Neural progenitor cell (in vitro differentiated cells): ENCODE measurements around the gene CCDC85C. TPM values are rescaled to one million over a fixed set of nuclear protein-coding genes. Genes with fewer than 3 reads are reported as not detected.

Experiments
- DNase-seq: peaks from one replicate; pipeline ENCODE4 v3.0.0-alpha.2; 2016; ENCODE audit warnings: low spot score
- H2AFZ ChIP-seq: fragments of 200-600 bp; sonication (generic); replicated peaks from 2 replicates; pipeline ENCODE4 v1.6.1; 2016; ENCODE audit warnings: antibody characterized with exemption
- H3F3A ChIP-seq: fragments of 200-600 bp; sonication (generic); 2 replicates; pipeline ENCODE4 v1.6.1; 2016; ENCODE audit warnings: antibody characterized with exemption, low read depth
- H3K27ac ChIP-seq: fragments of 200-600 bp; sonication (generic); 2 replicates; pipeline ENCODE4 v1.5.1; 2016; ENCODE audit warnings: mild to moderate bottlenecking
- H3K27me3 ChIP-seq: fragments of 200-600 bp; sonication (generic); 2 replicates; pipeline ENCODE4 v1.6.1; 2016; ENCODE audit warnings: mild to moderate bottlenecking, moderate library complexity
- H3K36me3 ChIP-seq: fragments of 200-600 bp; sonication (generic); 2 replicates; pipeline ENCODE4 v1.5.1; 2016
- H3K4me1 ChIP-seq: fragments of 200-600 bp; sonication (generic); 2 replicates; pipeline ENCODE4 v1.6.1; 2016; ENCODE audit warnings: mixed run types
- H3K4me2 ChIP-seq: fragments of 200-600 bp; sonication (generic); 2 replicates; pipeline ENCODE4 v1.6.1; 2016
- H3K4me3 ChIP-seq: fragments of 200-600 bp; sonication (generic); 2 replicates; pipeline ENCODE4 v1.5.1; 2016
- H3K79me2 ChIP-seq: fragments of 200-600 bp; sonication (generic); 2 replicates; pipeline ENCODE4 v1.6.1; 2016; ENCODE audit warnings: low read depth
- H3K9ac ChIP-seq: fragments of 200-600 bp; sonication (generic); 2 replicates; pipeline ENCODE4 v1.6.1; 2016
- H3K9me3 ChIP-seq: fragments of 200-600 bp; sonication (generic); 2 replicates; pipeline ENCODE4 v1.5.1; 2016; ENCODE audit warnings: low read depth
- H4K20me1 ChIP-seq: fragments of 200-600 bp; sonication (generic); 2 replicates; pipeline ENCODE4 v1.6.1; 2016; ENCODE audit warnings: low read depth
- H3K27ac Mint-ChIP-seq: 3 replicates; pipeline ENCODE4 v1.8.0; 2021; ENCODE audit warnings: mixed read lengths
- H3K27me3 Mint-ChIP-seq: 2 replicates; pipeline ENCODE4 v1.8.0; 2022; ENCODE audit warnings: low read depth, mild to moderate bottlenecking, inconsistent platforms, moderate library complexity, mixed read lengths; ENCODE audit not compliant: insufficient read depth
- H3K36me3 Mint-ChIP-seq: 3 replicates; pipeline ENCODE4 v1.8.0; 2021; ENCODE audit warnings: mixed read lengths
- H3K4me1 Mint-ChIP-seq: 3 replicates; pipeline ENCODE4 v1.8.0; 2021; ENCODE audit warnings: mixed read lengths
- H3K4me3 Mint-ChIP-seq: 3 replicates; pipeline ENCODE4 v1.8.0; 2021; ENCODE audit warnings: mild to moderate bottlenecking, moderate library complexity, mixed read lengths
- H3K9me3 Mint-ChIP-seq: 3 replicates; pipeline ENCODE4 v1.8.0; 2020; ENCODE audit warnings: mixed read lengths
- EZH2 ChIP-seq: fragments of 200-600 bp; sonication (generic); IDR thresholded peaks from 2 replicates; pipeline ENCODE4 v1.6.1; 2017; ENCODE audit warnings: antibody characterized with exemption, mild to moderate bottlenecking, moderate library complexity
- EZH2phosphoT487 ChIP-seq: fragments of 200-600 bp; sonication (generic); IDR thresholded peaks from 2 replicates; pipeline ENCODE4 v1.6.1; 2017; ENCODE audit warnings: antibody characterized with exemption
- total RNA-seq: library from RNA; depleted of rRNA; stranded (reverse); fragments of >200 nt; gene quantifications from 2 replicates; pipeline ENCODE4 v1.2.3, GENCODE V29; 2015; ENCODE audit warnings: low replicate concordance
- TF ChIP-seq, protein P1 (sequence below): fragments of 200-600 bp; sonication (generic); IDR thresholded peaks from 2 replicates; pipeline ENCODE4 v1.5.1; 2017; ENCODE audit warnings: antibody characterized with exemption, mild to moderate bottlenecking

CCDC85C gene
- total RNA-seq, 1 donor from 2014 or later: 19.0 TPM

DNA sequence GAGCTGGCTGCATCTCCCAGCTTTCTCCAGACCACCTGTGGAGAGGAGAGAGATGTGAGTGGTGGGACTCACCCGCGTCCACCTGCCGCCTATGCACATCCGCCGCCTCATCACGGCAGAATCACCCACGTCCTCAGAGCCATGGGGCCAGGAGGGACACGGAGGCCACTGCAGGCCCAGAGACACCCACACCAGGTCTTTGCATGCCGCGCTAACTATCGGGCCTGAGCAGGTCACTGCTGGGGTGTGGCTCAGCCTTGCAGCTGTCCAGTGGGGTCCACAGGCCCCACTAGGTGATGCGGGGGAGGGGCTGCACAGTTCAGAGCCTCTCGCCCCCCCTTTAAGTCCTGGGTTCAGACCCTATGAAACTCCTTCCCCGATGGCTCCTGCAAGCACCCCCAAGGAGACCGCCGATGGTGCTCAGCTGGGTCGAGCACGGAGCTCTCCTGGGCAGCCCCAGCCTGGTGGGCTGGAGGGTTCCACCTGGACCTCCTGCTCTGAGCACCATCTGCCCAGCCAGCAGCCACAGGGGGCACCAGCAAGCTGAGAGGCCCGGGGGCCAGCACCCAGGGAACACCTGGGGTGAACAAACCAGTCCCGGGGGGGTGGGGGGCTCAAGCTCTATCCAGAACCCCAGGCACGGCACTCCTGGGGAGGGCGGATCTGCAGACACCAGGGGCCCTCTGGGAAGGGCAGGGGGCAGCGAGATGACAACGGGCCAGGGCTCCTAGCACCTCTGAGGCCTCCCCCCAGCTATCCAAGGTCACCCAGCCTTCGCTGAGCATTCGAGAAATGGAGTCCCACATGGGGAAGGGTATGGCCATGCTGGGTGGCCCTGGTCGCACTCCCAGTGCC, 88.5 kb downstream of the CCDC85C start:
- Histone ChIP-seq H3F3A (peaks cover 10% of the 10 kb centered on the region), H4K20me1 (peaks cover 43% of the 10 kb centered on the region), H3K4me2 (no peak overlapping the region), H3K4me3 (no peak overlapping the region), H3K27me3 (no peaks in the 10 kb centered on the region), H3K9me3 (no peaks in the 10 kb centered on the region), H3K27ac (no peak overlapping the region), H3K79me2 (peaks cover 28% of the 10 kb centered on the region), H3K4me1 (no peaks in the 10 kb centered on the region), H2AFZ (no peak overlapping the region), H3K9ac (no peak overlapping the region), H3K36me3 (no peaks in the 10 kb centered on the region)
- no peak for TF ChIP-seq EZH2
- TF ChIP-seq EZH2phosphoT487: no peak
- TF ChIP-seq, protein P1, sequence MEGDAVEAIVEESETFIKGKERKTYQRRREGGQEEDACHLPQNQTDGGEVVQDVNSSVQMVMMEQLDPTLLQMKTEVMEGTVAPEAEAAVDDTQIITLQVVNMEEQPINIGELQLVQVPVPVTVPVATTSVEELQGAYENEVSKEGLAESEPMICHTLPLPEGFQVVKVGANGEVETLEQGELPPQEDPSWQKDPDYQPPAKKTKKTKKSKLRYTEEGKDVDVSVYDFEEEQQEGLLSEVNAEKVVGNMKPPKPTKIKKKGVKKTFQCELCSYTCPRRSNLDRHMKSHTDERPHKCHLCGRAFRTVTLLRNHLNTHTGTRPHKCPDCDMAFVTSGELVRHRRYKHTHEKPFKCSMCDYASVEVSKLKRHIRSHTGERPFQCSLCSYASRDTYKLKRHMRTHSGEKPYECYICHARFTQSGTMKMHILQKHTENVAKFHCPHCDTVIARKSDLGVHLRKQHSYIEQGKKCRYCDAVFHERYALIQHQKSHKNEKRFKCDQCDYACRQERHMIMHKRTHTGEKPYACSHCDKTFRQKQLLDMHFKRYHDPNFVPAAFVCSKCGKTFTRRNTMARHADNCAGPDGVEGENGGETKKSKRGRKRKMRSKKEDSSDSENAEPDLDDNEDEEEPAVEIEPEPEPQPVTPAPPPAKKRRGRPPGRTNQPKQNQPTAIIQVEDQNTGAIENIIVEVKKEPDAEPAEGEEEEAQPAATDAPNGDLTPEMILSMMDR: no peak
- H3K27ac Mint-ChIP-seq: no peak overlapping the region
- H3K36me3 Mint-ChIP-seq: peaks cover 2% of the 10 kb centered on the region
- H3K27me3 Mint-ChIP-seq: peaks cover 3% of the 10 kb centered on the region
- DNase-seq: no peak
- H3K4me1 Mint-ChIP-seq: peaks cover 10% of the 10 kb centered on the region
- H3K4me3 Mint-ChIP-seq: no peak overlapping the region
- no peaks in the 10 kb centered on the region for H3K9me3 Mint-ChIP-seq

DNA sequence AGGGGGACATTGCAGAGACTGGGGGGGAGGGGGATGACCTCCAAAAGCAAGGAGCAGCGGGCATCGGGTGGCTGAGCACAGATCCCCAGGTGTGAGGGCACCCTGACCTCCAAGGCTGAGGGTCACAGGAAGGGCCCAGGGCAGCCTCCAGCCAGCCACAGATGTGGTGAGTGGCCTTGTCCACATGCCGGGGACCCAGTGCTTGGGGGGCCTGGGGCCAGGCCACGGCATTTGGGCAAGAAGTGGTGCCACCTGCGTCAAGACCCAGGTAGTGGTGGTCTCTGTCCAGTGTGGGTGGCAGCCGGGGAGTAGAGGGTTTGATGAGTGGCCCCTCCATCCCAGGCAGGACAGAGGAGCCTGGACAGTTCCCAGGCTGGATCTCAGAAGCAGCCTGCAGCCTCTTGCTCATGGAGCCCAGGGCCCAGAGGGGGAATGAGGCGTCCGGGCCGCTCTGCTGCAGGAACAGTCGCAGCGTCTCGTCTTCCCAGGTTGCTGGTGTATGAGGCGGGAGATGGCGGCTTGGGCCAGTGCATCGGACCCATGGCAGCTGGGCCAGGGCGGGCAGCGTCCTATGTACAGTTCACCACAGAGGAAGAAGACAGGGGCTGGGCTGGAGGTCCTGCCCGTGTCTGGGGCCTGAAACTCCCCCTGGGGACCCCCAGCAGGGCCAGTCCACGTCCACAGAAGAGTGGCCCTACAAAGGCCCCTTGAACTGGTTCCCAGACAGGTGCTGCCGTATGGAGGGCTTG, 89.3 kb downstream of the CCDC85C start:
- Histone ChIP-seq H3K9ac (no peak overlapping the region), H2AFZ (no peak overlapping the region), H4K20me1 (peaks cover 45% of the 10 kb centered on the region), H3K9me3 (no peaks in the 10 kb centered on the region), H3K36me3 (no peaks in the 10 kb centered on the region), H3K27me3 (no peaks in the 10 kb centered on the region), H3K27ac (no peak overlapping the region), H3K4me2 (no peak overlapping the region), H3K79me2 (peaks cover 25% of the 10 kb centered on the region), H3F3A (peaks cover 10% of the 10 kb centered on the region), H3K4me3 (no peak overlapping the region), H3K4me1 (no peaks in the 10 kb centered on the region)
- TF ChIP-seq EZH2 (no peak), EZH2phosphoT487 (no peak)
- TF ChIP-seq, protein P1: no peak
- Mint-ChIP-seq H3K36me3 (peaks cover 2% of the 10 kb centered on the region), H3K27me3 (peaks cover 3% of the 10 kb centered on the region), H3K4me1 (peaks cover 10% of the 10 kb centered on the region), H3K27ac (no peak overlapping the region), H3K4me3 (no peak overlapping the region), H3K9me3 (no peaks in the 10 kb centered on the region)
- DNase-seq: no peak

DNA sequence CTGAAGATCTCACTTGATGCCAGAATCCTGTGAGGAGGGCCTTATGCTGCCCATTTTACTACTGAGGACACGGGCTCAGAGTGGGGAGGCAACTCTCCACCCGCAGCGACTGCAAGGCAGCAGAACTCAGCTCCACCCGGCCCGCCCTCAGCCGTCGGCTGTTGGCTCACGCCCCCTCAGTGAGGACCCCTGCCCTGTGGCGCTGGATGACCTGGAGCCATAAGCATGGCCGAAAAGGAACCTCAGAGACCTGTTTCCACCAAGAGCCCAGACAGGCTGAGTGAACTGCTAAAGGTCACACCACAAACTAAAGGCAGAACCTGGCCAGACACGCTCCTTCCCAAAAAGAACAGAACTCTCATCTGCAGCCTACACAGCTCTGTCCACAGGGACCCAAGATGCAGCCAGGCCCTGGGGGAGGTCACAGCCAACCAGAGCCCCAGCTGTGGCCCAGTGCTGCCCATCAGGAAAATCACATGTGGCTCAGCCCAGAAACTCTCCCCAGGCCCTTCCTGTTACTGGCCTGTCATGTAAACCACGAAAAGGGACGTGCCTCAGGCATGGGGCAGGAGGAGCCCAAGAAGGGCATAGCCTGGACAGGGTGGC, 90.0 kb downstream of the CCDC85C start:
- H2AFZ ChIP-seq: no peak overlapping the region
- H4K20me1 ChIP-seq: peaks cover 50% of the 10 kb centered on the region
- no peaks in the 10 kb centered on the region for H3K9me3 ChIP-seq
- TF ChIP-seq EZH2phosphoT487: no peak
- TF ChIP-seq EZH2: no peak
- TF ChIP-seq, protein P1: no peak
- peaks cover 7% of the 10 kb centered on the region for H3K36me3 Mint-ChIP-seq
- no peak overlapping the region for H3K4me3 ChIP-seq
- no peak overlapping the region for H3K9ac ChIP-seq
- peaks cover 10% of the 10 kb centered on the region for H3F3A ChIP-seq
- H3K27ac Mint-ChIP-seq: no peak overlapping the region
- peaks cover 8% of the 10 kb centered on the region for H3K27me3 Mint-ChIP-seq
- no peaks in the 10 kb centered on the region for H3K27me3 ChIP-seq
- no peaks in the 10 kb centered on the region for H3K9me3 Mint-ChIP-seq
- no peak for DNase-seq
- H3K27ac ChIP-seq: no peak overlapping the region
- no peak overlapping the region for H3K4me2 ChIP-seq
- H3K4me1 Mint-ChIP-seq: peaks cover 6% of the 10 kb centered on the region
- no peaks in the 10 kb centered on the region for H3K4me1 ChIP-seq
- peaks cover 18% of the 10 kb centered on the region for H3K79me2 ChIP-seq
- no peak overlapping the region for H3K4me3 Mint-ChIP-seq
- H3K36me3 ChIP-seq: no peaks in the 10 kb centered on the region
